CD14-positive monocyte (primary cell): ENCODE measurements around the gene NHERF2. TPM values are rescaled to one million over a fixed set of nuclear protein-coding genes. Genes with fewer than 3 reads are reported as not detected.

ENCODE experiments used
- DNase-seq, 3 donors: peaks; one replicate each; pipeline ENCODE4 v3.0.0-alpha.2; 2011 to 2022
- H2AFZ ChIP-seq: 2 replicates; pipeline ENCODE4 v1.6.0; 2012; ENCODE audit warnings: mild to moderate bottlenecking, low read depth, low read length, inconsistent platforms; ENCODE audit not compliant: insufficient read depth, poor library complexity, severe bottlenecking
- H3K27ac ChIP-seq, 2 donors: 1 replicate in 1 of 2; 2 replicates in 1 of 2; pipeline ENCODE4 v1.5.1; 2012 to 2013; ENCODE audit warnings: low read length in 2 of 2, control low read depth in 1 of 2, inconsistent platforms in 1 of 2, low read depth in 1 of 2, mild to moderate bottlenecking in 1 of 2
- H3K27me3 ChIP-seq, 2 donors: one replicate each; pipeline versions ENCODE4 v1.6.0 to v1.6.1; 2011 to 2013; ENCODE audit warnings: low read length in 2 of 2; ENCODE audit not compliant: control insufficient read depth in 2 of 2, insufficient read depth in 2 of 2
- H3K36me3 ChIP-seq, 2 donors: replicated peaks in 1 of 2; 1 replicate in 1 of 2; 2 replicates in 1 of 2; pipeline versions ENCODE4 v1.5.1 to v1.6.1; 2012 to 2013; ENCODE audit warnings: low read length in 2 of 2, control low read depth in 1 of 2, inconsistent platforms in 1 of 2, mild to moderate bottlenecking in 1 of 2; ENCODE audit not compliant: insufficient read depth in 2 of 2, control insufficient read depth in 1 of 2
- H3K4me1 ChIP-seq, 2 donors: 1 replicate in 1 of 2; 2 replicates in 1 of 2; pipeline versions ENCODE4 v1.5.1 to v1.6.1; 2012 to 2013; ENCODE audit warnings: low read length in 2 of 2, control low read depth in 1 of 2, inconsistent platforms in 1 of 2, mild to moderate bottlenecking in 1 of 2, moderate library complexity in 1 of 2; ENCODE audit not compliant: insufficient read depth in 2 of 2, control insufficient read depth in 1 of 2
- H3K4me2 ChIP-seq: replicated peaks from 2 replicates; pipeline ENCODE3; 2012; ENCODE audit warnings: low read length, moderate library complexity, mild to moderate bottlenecking; ENCODE audit not compliant: poor library complexity, severe bottlenecking; ENCODE audit errors: extremely low read depth
- H3K4me3 ChIP-seq, 3 experiments: fragments of 200-600 bp in 1 of 3; sonication (generic) in 1 of 3; replicated peaks in 1 of 3; 1 replicate in 2 of 3; 2 replicates in 1 of 3; pipeline ENCODE4 v1.5.1; 2011 to 2013; ENCODE audit warnings: low read length in 3 of 3, mild to moderate bottlenecking in 3 of 3, control low read depth in 2 of 3, low read depth in 2 of 3, inconsistent platforms in 1 of 3, moderate library complexity in 1 of 3
- H3K79me2 ChIP-seq: 2 replicates; pipeline ENCODE4 v1.6.0; 2012; ENCODE audit warnings: mild to moderate bottlenecking, control low read depth, inconsistent platforms, low read length, moderate library complexity; ENCODE audit not compliant: insufficient read depth
- H3K9ac ChIP-seq: 2 replicates; pipeline ENCODE4 v1.6.0; 2017; ENCODE audit warnings: low read length, mild to moderate bottlenecking; ENCODE audit not compliant: insufficient read depth, poor library complexity, severe bottlenecking
- H3K9me3 ChIP-seq, 2 donors: replicated peaks in 1 of 2; 1 replicate in 1 of 2; 2 replicates in 1 of 2; pipeline versions ENCODE4 v1.5.1 to v1.6.1; 2012 to 2013; ENCODE audit warnings: low read length in 2 of 2, control low read depth in 1 of 2; ENCODE audit not compliant: control insufficient read depth in 1 of 2, insufficient read depth in 1 of 2
- H4K20me1 ChIP-seq: 2 replicates; pipeline ENCODE4 v1.6.0; 2012; ENCODE audit warnings: mild to moderate bottlenecking, low read length, control low read depth, moderate library complexity; ENCODE audit not compliant: insufficient read depth
- H3K27ac Mint-ChIP-seq, 7 donors: one replicate each; pipeline ENCODE4 v1.8.0; 2020; ENCODE audit warnings: mild to moderate bottlenecking in 7 of 7, mixed read lengths in 7 of 7, moderate library complexity in 6 of 7, inconsistent platforms in 2 of 7
- H3K27me3 Mint-ChIP-seq, 3 donors: one replicate each; pipeline ENCODE4 v1.8.0; 2021 to 2022; ENCODE audit warnings: low read depth in 3 of 3, mild to moderate bottlenecking in 3 of 3, mixed read lengths in 3 of 3, moderate library complexity in 3 of 3, inconsistent platforms in 1 of 3
- H3K36me3 Mint-ChIP-seq, 2 donors: one replicate each; pipeline ENCODE4 v1.8.0; 2020; ENCODE audit warnings: mixed read lengths in 2 of 2, inconsistent platforms in 1 of 2, mild to moderate bottlenecking in 1 of 2
- H3K4me1 Mint-ChIP-seq: one replicate; pipeline ENCODE4 v1.8.0; 2020; ENCODE audit warnings: mild to moderate bottlenecking, mixed read lengths
- H3K4me3 Mint-ChIP-seq, 2 donors: one replicate each; pipeline ENCODE4 v1.8.0; 2020; ENCODE audit warnings: mild to moderate bottlenecking in 2 of 2, mixed read lengths in 2 of 2, moderate library complexity in 1 of 2
- H3K9me3 Mint-ChIP-seq, 7 donors: one replicate each; pipeline ENCODE4 v1.8.0; 2020 to 2022; ENCODE audit warnings: mixed read lengths in 7 of 7, mild to moderate bottlenecking in 6 of 7, moderate library complexity in 6 of 7, inconsistent platforms in 2 of 7
- CTCF ChIP-seq: fragments of 200-600 bp; IDR thresholded peaks from one replicate; pipeline ENCODE4 v1.8.0; 2022; ENCODE audit warnings: antibody characterized with exemption, mild to moderate bottlenecking
- WGBS: methylation state at CpG from one replicate; pipeline ENCODE4 v1.1.5; 2013; ENCODE audit warnings: missing lambda C conversion rate; ENCODE audit not compliant: insufficient coverage; 5-methylcytosine and 5-hydroxymethylcytosine counted together
- intact Hi-C, 2 donors: fragments of 100-400 bp; cut with micrococcal nuclease; formaldehyde crosslinking; loops; one replicate each; pipeline versions ENCODE4 v1.15.0 to v1.15.1; 2023
- polyA plus RNA-seq, 3 donors: library from polyadenylated mRNA; depleted of rRNA in 1 of 3; unstranded in 2 of 3; stranded (reverse) in 1 of 3; fragments of 300-500 nt in 2 of 3; fragments of >200 nt in 1 of 3; fragmentation: Illumina TruSeq in 2 of 3; gene quantifications; 1 replicate in 2 of 3; 2 replicates in 1 of 3; pipeline ENCODE4 v1.2.3, GENCODE V29; 2012 to 2021

Gene NHERF2
- polyA plus RNA-seq, 3 donors = 0.66 to 8.2 (median 0.78) TPM

GRCh38 chr16:2061023-2061422, 34.3 kb downstream of the NHERF2 start:
- Histone ChIP-seq H3K27ac (no peak overlapping the region), H3K79me2 (no peaks in the 10 kb centered on the region), H3K9me3 (no peaks in the 10 kb centered on the region), H4K20me1 (no peaks in the 10 kb centered on the region), H3K36me3 (peaks cover 78 to 87% of the 10 kb centered on the region in 2 donors), H3K9ac (no peak overlapping the region), H3K27me3 (no peaks in the 10 kb centered on the region), H2AFZ (no peak overlapping the region), H3K4me3 (no peak overlapping the region), H3K4me1 (no peaks in the 10 kb centered on the region), H3K4me2 (no peak overlapping the region)
- Mint-ChIP-seq H3K36me3 (peaks cover 56 to 84% of the 10 kb centered on the region in 2 donors), H3K4me1 (no peaks in the 10 kb centered on the region), H3K9me3 (peaks cover 0 to 2% (median 0%) of the 10 kb centered on the region in 7 donors), H3K27ac (no peak overlapping the region), H3K27me3 (peaks cover 0 to 1% (median 0%) of the 10 kb centered on the region in 3 donors), H3K4me3 (no peak overlapping the region)
- TF ChIP-seq CTCF = no peak
- no peak for DNase-seq
- WGBS = 96% methylated on average over 18 of the region's 18 CpGs
- intact Hi-C loops = no loop called here

- DNase-seq = no peak
- H3K27me3 ChIP-seq = no peaks in the 10 kb centered on the region
- H3K79me2 ChIP-seq = no peaks in the 10 kb centered on the region
- H3K27me3 Mint-ChIP-seq = peaks cover 0 to 1% (median 0%) of the 10 kb centered on the region in 3 donors
- no peak overlapping the region for H3K4me2 ChIP-seq
- no peak overlapping the region for H2AFZ ChIP-seq
- H3K9me3 ChIP-seq = no peaks in the 10 kb centered on the region
- no peaks in the 10 kb centered on the region for H3K4me1 ChIP-seq
- H3K4me3 Mint-ChIP-seq = no peak overlapping the region
- H3K4me1 Mint-ChIP-seq = no peaks in the 10 kb centered on the region
- intact Hi-C loops = no loop called here
- TF ChIP-seq CTCF = no peak
- peaks cover 58 to 84% of the 10 kb centered on the region in 2 donors for H3K36me3 Mint-ChIP-seq
- 96% methylated on average over 12 of the region's 13 CpGs for WGBS
- H3K36me3 ChIP-seq = peaks cover 79 to 87% of the 10 kb centered on the region in 2 donors
- no peak overlapping the region for H3K9ac ChIP-seq
- no peak overlapping the region for H3K4me3 ChIP-seq
- H4K20me1 ChIP-seq = no peaks in the 10 kb centered on the region
- H3K9me3 Mint-ChIP-seq = peaks cover 0 to 4% (median 0%) of the 10 kb centered on the region in 7 donors
- no peak overlapping the region for H3K27ac Mint-ChIP-seq
- H3K27ac ChIP-seq = no peak overlapping the region
These were observed 34.8 kb downstream of the NHERF2 start for GRCh38 chr16:2061526-2061925.
